Measurements from ENCODE around the gene PBX3.
A peak's percentile ranks its signal among the peaks of the same experiment; 100 is the strongest.

GRCh38 chr9:126009047-126009446 is 261.9 kb downstream of the PBX3 start:
- TF ChIP-seq, protein P1, sequence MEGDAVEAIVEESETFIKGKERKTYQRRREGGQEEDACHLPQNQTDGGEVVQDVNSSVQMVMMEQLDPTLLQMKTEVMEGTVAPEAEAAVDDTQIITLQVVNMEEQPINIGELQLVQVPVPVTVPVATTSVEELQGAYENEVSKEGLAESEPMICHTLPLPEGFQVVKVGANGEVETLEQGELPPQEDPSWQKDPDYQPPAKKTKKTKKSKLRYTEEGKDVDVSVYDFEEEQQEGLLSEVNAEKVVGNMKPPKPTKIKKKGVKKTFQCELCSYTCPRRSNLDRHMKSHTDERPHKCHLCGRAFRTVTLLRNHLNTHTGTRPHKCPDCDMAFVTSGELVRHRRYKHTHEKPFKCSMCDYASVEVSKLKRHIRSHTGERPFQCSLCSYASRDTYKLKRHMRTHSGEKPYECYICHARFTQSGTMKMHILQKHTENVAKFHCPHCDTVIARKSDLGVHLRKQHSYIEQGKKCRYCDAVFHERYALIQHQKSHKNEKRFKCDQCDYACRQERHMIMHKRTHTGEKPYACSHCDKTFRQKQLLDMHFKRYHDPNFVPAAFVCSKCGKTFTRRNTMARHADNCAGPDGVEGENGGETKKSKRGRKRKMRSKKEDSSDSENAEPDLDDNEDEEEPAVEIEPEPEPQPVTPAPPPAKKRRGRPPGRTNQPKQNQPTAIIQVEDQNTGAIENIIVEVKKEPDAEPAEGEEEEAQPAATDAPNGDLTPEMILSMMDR (conservative IDR thresholded peaks at IDR 0.05 in 1 of 2, IDR thresholded peaks at IDR 0.05 in 1 of 2; ENCODE audit: extremely low read depth in 1 of 2, insufficient read depth in 1 of 2, low read depth in 1 of 2, low read length in 2 of 2), result peak in 1 of 2 donors; percentile 22
- TF ChIP-seq EZH2 (IDR thresholded peaks at IDR 0.05; ENCODE audit: borderline replicate concordance, low read length), result no peak
